ENCODE measurements around the gene VAMP5. TPM values are rescaled to one million over a fixed set of nuclear protein-coding genes. Genes with fewer than 3 reads are reported as not detected.
A peak's percentile ranks its signal among the peaks of the same experiment; 100 is the strongest.

VAMP5 gene
- total RNA-seq, 1 donor from 2014 or later, result not detected

GRCh38 chr2:85605406-85606115 is 21.3 kb downstream of the VAMP5 start:
- Mint-ChIP-seq H3K4me3 (ENCODE audit: unreplicated experiment) (peak overlapping the region; percentile 26), H3K27me3 (ENCODE audit: unreplicated experiment) (no peaks in the 10 kb centered on the region), H3K9me3 (ENCODE audit: unreplicated experiment) (no peaks in the 10 kb centered on the region), H3K27ac (ENCODE audit: unreplicated experiment) (peak overlapping the region; percentile 70), H3K36me3 (ENCODE audit: unreplicated experiment) (peaks cover 12% of the 10 kb centered on the region), H3K4me1 (ENCODE audit: unreplicated experiment) (peaks cover 55% of the 10 kb centered on the region)
- no peak for DNase-seq (ENCODE audit: extremely low spot score, unreplicated experiment)
- no peak for TF ChIP-seq CTCF (IDR thresholded peaks at IDR 0.05)

- no peak for TF ChIP-seq CTCF (IDR thresholded peaks at IDR 0.05)
- Mint-ChIP-seq H3K36me3 (ENCODE audit: unreplicated experiment) (peaks cover 12% of the 10 kb centered on the region), H3K27ac (ENCODE audit: unreplicated experiment) (peak overlapping the region; percentile 70), H3K4me3 (ENCODE audit: unreplicated experiment) (peak overlapping the region; percentile 9), H3K4me1 (ENCODE audit: unreplicated experiment) (peaks cover 54% of the 10 kb centered on the region), H3K9me3 (ENCODE audit: unreplicated experiment) (no peaks in the 10 kb centered on the region), H3K27me3 (ENCODE audit: unreplicated experiment) (no peaks in the 10 kb centered on the region)
- DNase-seq (ENCODE audit: extremely low spot score, unreplicated experiment), result no peak
Observed at GRCh38 chr2:85606116-85606455, 21.9 kb downstream of the VAMP5 start.

- TF ChIP-seq CTCF (IDR thresholded peaks at IDR 0.05), result no peak
- no peaks in the 10 kb centered on the region for H3K9me3 Mint-ChIP-seq (ENCODE audit: unreplicated experiment)
- no peaks in the 10 kb centered on the region for H3K27me3 Mint-ChIP-seq (ENCODE audit: unreplicated experiment)
- H3K36me3 Mint-ChIP-seq (ENCODE audit: unreplicated experiment), result peaks cover 12% of the 10 kb centered on the region
- DNase-seq (ENCODE audit: extremely low spot score, unreplicated experiment), result no peak
- peaks cover 53% of the 10 kb centered on the region for H3K4me1 Mint-ChIP-seq (ENCODE audit: unreplicated experiment)
- H3K27ac Mint-ChIP-seq (ENCODE audit: unreplicated experiment), result peak overlapping the region; percentile 54
- H3K4me3 Mint-ChIP-seq (ENCODE audit: unreplicated experiment), result no peak overlapping the region
Observed at GRCh38 chr2:85607268-85608215, 23.3 kb downstream of the VAMP5 start.

- Mint-ChIP-seq H3K27ac (ENCODE audit: unreplicated experiment) (peak overlapping the region; percentile 88), H3K36me3 (ENCODE audit: unreplicated experiment) (peaks cover 12% of the 10 kb centered on the region), H3K4me1 (ENCODE audit: unreplicated experiment) (peaks cover 34% of the 10 kb centered on the region), H3K9me3 (ENCODE audit: unreplicated experiment) (no peaks in the 10 kb centered on the region), H3K27me3 (ENCODE audit: unreplicated experiment) (no peaks in the 10 kb centered on the region), H3K4me3 (ENCODE audit: unreplicated experiment) (peak overlapping the region; percentile 94)
- DNase-seq (ENCODE audit: extremely low spot score, unreplicated experiment), result no peak
- TF ChIP-seq CTCF (IDR thresholded peaks at IDR 0.05), result no peak
Observed at GRCh38 chr2:85611217-85611704, 27.0 kb downstream of the VAMP5 start.
